D341Med (cell line): ENCODE data around the gene C21orf58.

Experiments
- DNase-seq: peaks from one replicate; pipeline ENCODE4 v3.0.0; 2012; ENCODE audit warnings: low spot score

Gene C21orf58

DNA sequence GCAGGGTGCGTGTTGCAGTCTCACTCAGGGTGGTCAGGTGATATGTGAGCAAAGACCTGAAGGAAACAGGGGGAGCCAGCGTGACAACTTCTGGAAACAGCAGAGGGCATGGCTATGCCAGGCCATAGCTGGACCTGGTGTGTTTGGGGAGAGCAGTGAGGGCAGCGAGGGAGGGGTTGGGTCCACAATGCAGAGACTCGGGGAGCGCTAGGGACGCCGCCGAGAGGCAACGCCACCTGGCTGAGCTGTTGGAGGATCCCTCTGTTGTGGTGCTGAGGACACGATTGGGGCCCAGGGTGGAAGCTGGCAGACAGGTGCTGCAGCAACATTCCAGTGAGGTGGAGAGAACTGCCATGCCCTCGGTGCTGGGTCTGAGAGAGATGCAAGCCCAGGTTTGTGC is 68.5 kb downstream of the C21orf58 start:
- no peak for DNase-seq

DNA sequence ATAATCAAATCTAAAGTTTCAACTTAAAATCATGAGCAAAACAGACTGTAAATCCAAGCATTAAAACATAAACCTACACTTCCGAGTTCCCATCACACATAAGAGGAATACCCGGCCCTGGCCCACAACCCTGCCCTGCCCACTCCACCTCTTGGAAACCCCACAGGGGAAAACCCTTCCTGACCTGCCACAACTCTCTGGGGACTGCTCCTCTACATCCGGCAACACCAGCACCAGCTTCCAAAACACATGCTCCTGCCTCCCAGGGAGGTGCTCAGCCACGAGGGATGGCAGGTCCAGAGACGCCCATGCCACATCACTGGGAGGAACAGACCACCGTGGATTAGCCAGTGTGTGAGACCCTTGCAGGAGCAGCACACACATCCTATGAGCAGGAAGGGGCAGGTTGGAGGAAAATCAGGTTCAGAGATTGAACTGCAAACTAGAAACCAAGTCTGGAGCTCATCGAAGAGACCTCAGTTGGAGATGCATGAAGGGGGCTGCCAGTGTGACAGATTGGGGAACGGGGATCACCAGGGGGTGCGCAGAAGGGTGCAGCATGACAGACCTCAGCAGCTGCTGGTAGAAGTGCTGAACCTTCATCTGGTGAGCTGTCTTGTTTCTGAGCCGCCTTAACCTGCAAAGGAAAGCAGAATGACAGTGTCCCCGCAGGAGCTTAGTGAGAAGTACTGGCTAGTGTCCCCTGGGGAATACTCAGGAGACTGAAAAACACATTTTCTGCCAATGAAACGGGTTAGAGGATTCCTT is 69.3 kb downstream of the C21orf58 start:
- DNase-seq: no peak

DNA sequence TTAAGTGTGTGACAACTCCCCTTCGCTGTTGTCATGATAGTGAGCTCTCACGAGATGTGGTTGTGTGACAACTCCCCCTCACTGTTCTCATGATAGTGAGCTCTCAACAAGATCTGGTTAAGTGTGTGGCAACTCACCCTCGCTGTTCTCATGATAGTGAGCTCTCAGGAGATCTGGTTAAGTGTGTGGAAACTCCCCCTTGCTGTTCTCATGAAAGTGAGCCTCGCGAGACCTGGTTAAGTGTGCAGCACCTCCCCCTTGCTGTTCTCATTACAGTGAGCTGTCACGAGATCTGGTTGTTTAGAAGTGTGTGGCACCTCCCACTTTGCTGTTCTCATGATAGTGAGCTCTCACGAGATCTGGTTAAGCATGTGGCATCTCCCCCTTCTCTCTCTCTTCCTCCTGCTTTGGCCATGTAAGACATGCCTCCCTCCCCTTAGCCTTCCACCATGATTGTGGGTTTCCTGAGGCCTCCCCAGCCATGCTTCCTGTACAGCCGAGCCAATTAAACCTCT is 70.0 kb downstream of the C21orf58 start:
- DNase-seq: no peak

DNA sequence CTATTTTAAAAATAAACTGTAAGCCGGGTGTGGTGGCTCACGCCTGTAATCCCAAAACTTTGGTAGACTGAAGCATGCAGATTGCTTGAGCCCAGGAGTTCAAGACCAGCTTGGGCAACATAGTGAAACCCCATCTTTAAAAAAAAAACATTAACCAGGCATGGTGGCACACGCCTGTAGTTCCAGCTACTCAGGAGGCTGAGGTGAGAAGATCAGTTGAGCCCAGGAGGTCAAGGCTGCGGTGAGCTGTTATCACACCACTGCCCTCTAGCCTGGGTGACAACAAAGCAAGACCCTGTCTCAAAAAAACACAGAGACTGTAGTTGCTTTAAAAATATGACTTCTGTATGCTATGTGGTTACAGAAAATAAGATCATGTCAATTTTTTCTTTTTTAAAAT is 70.8 kb downstream of the C21orf58 start:
- no peak for DNase-seq
